Left lung (tissue), 10 donors: ENCODE data around the gene MAPK11. TPM values are rescaled to one million over a fixed set of nuclear protein-coding genes. Genes with fewer than 3 reads are reported as not detected.
A peak's percentile ranks its signal among the peaks of the same experiment; 100 is the strongest.

Source experiments
- ATAC-seq: fragments of 200-7000 bp; cut with Tn5 transposase; one replicate; pipeline ENCODE4 v1.9.1; 2020; ENCODE audit warnings: moderate library complexity
- DNase-seq, 4 donors: peaks; one replicate each; pipeline ENCODE4 v3.0.0-alpha.2; 2013 to 2020
- H3K27ac ChIP-seq, 2 donors: fragments of 200-600 bp; sonication (generic) in 1 of 2; one replicate each; pipeline versions ENCODE4 v1.5.0 to v1.8.0; 2020 to 2021
- H3K27me3 ChIP-seq, 2 donors: fragments of 200-600 bp; sonication (generic) in 1 of 2; one replicate each; pipeline versions ENCODE4 v1.5.0 to v1.8.0; 2020 to 2021
- H3K36me3 ChIP-seq, 2 donors: fragments of 200-600 bp; sonication (generic) in 1 of 2; one replicate each; pipeline versions ENCODE4 v1.5.0 to v1.8.0; 2020 to 2021
- H3K4me1 ChIP-seq, 2 donors: fragments of 200-600 bp; one replicate each; pipeline ENCODE4 v1.8.0; 2021
- H3K4me3 ChIP-seq, 2 donors: fragments of 200-600 bp; sonication (generic) in 1 of 2; one replicate each; pipeline versions ENCODE4 v1.5.0 to v1.8.0; 2020 to 2021; ENCODE audit warnings: mild to moderate bottlenecking in 1 of 2
- H3K9me3 ChIP-seq, 2 donors: fragments of 200-600 bp; sonication (generic) in 1 of 2; one replicate each; pipeline versions ENCODE4 v1.5.0 to v1.8.0; 2020 to 2021
- CTCF ChIP-seq, 2 donors: fragments of 200-600 bp; sonication (generic) in 1 of 2; IDR thresholded peaks; one replicate each; pipeline versions ENCODE4 v1.5.0 to v1.8.0; 2021; ENCODE audit warnings: antibody characterized with exemption in 2 of 2
- intact Hi-C, 2 donors: fragments of 100-400 bp; cut with DNase I; formaldehyde crosslinking; loops; one replicate each; pipeline versions ENCODE4 v1.11.2 to v1.14.2; 2022
- polyA plus RNA-seq, 6 donors: library from polyadenylated mRNA; unstranded; fragments of 120-200 nt; gene quantifications; one replicate each; pipeline ENCODE4 v1.2.1, GENCODE V29; 2013; ENCODE audit not compliant: insufficient read length in 6 of 6
- total RNA-seq, 2 donors: library from RNA; stranded (reverse); fragmentation: NEBNext Ultra II Directional; extraction: Animal tissue kit (Norgen Biotek cat#: 25700); gene quantifications; one replicate each; pipeline ENCODE4 v1.2.1, GENCODE V29; 2021
- donor health status: DM: no; HTN: yes; CAD: no.
- donor health status: DM: no; HTN: no; CAD: no.

Gene MAPK11
- total and polyA plus RNA-seq, 8 donors, result 10.3 to 21.5 (median 14.7) TPM

- Histone ChIP-seq H3K9me3 (no peaks in the 10 kb centered on the region), H3K36me3 (peaks cover 0 to 23% of the 10 kb centered on the region in 2 donors), H3K27ac (peak within 1 kb of the TSS; percentile 63 to 81), H3K4me3 (peak within 1 kb of the TSS; percentile 45 to 84), H3K4me1 (peaks cover 9 to 57% of the 10 kb centered on the region in 2 donors), H3K27me3 (no peaks in the 10 kb centered on the region)
- no peak for TF ChIP-seq CTCF (IDR thresholded peaks at IDR 0.05)
- intact Hi-C loops, result no loop called here
- DNase-seq (peak in 3 of 4 donors; percentile 85 to 99 (median 88)), ATAC-seq (peak; percentile 88)
Observed at GRCh38 chr22:50250555-50251476, 19.4 kb downstream of the MAPK11 start, which contains the start of gene HDAC10. HDAC10 (minus strand) TSS chr22:50251265; CDS start chr22:50251032, 233 bp downstream.

GRCh38 chr22:50250249-50250554 lies 20.0 kb downstream of the MAPK11 start:
- ATAC-seq (no peak), DNase-seq (no peak)
- peak overlapping the region in 1 of 2 donors; percentile 81 for H3K27ac ChIP-seq
- no peaks in the 10 kb centered on the region for H3K27me3 ChIP-seq
- H3K36me3 ChIP-seq, result peaks cover 0 to 25% of the 10 kb centered on the region in 2 donors
- peaks cover 13 to 62% of the 10 kb centered on the region in 2 donors for H3K4me1 ChIP-seq
- intact Hi-C loops, result no loop called here
- no peaks in the 10 kb centered on the region for H3K9me3 ChIP-seq
- peak overlapping the region; percentile 45 to 84 for H3K4me3 ChIP-seq
- no peak for TF ChIP-seq CTCF (IDR thresholded peaks at IDR 0.05)

GRCh38 chr22:50249341-50250248 lies 20.6 kb downstream of the MAPK11 start:
- Histone ChIP-seq H3K4me3 (peak overlapping the region; percentile 45 to 84), H3K9me3 (no peaks in the 10 kb centered on the region), H3K27ac (no peak overlapping the region), H3K36me3 (peaks cover 0 to 25% of the 10 kb centered on the region in 2 donors), H3K27me3 (no peaks in the 10 kb centered on the region), H3K4me1 (peaks cover 13 to 62% of the 10 kb centered on the region in 2 donors)
- intact Hi-C loops, result no loop called here
- DNase-seq (peak in 1 of 4 donors; percentile 30), ATAC-seq (no peak)
- no peak for TF ChIP-seq CTCF (IDR thresholded peaks at IDR 0.05)

GRCh38 chr22:50248196-50249081 lies 21.7 kb downstream of the MAPK11 start:
- no peak for ATAC-seq
- peaks cover 0 to 25% of the 10 kb centered on the region in 2 donors for H3K36me3 ChIP-seq
- no peak overlapping the region for H3K4me3 ChIP-seq
- no peak for TF ChIP-seq CTCF (IDR thresholded peaks at IDR 0.05)
- H3K27me3 ChIP-seq, result no peaks in the 10 kb centered on the region
- H3K4me1 ChIP-seq, result peaks cover 13 to 72% of the 10 kb centered on the region in 2 donors
- H3K9me3 ChIP-seq, result no peaks in the 10 kb centered on the region
- no peak overlapping the region for H3K27ac ChIP-seq
- intact Hi-C loops, result no loop called here
- no peak for DNase-seq
